GM21360 (cell line): Measurements from ENCODE around the gene SYNPR.
"Not testable (repeated sequence)": the region's sequence is repeated elsewhere in the genome, so short reads cannot be mapped to it uniquely, and the experiment has no call there.

Experiments used
- ATAC-seq: cut with Tn5 transposase; IDR thresholded peaks from one replicate; pipeline ENCODE4 v1.9.1; 2021; ENCODE audit warnings: mild to moderate bottlenecking, moderate library complexity; ENCODE audit not compliant: unreplicated experiment

The SYNPR gene

DNA sequence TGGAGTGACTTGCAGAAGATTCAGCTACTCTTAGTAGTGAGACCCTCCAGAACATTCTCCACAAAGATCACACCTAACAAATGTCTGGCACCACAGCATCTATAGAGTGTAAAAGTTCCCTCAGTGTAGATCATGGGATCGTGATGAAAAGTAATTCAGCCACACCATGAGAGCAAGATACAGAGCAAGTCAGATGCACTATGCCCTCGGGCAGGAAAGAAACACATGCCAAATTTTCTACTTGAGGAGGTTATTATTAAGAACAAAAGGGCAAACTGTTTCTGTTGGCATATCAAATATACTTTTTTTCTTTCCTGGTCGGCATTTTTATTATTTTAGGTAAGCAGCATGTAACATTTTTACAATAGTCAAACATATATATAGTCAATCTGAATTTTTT, 329.6 kb downstream of the SYNPR start:
- no peak for ATAC-seq

GRCh38 chr3:63609408-63609807, 331.3 kb downstream of the SYNPR start:
- no peak for ATAC-seq

DNA sequence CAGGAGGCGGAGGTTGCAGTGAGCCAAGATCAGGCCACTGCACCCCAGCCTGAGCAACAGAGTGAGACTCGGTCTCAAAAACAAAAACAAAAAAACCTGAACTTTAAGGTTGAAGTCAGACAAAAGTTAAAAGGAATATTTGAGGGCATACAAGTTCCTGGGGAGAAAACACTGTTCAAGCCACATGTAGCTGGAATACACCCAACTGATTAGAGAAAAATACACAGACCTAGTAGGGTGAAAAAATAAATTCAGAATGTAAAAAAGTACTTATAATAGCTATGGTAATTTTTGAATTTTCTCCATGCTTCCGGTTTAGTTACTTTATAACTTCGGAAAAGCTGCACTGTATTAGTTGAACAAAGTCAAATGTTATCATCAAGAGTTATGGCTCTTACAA, 331.7 kb downstream of the SYNPR start:
- ATAC-seq = no peak

- no peak for ATAC-seq
Observed at GRCh38 chr3:63611382-63611781, 333.3 kb downstream of the SYNPR start.

GRCh38 chr3:63613561-63613960, 335.5 kb downstream of the SYNPR start:
- no peak for ATAC-seq

DNA sequence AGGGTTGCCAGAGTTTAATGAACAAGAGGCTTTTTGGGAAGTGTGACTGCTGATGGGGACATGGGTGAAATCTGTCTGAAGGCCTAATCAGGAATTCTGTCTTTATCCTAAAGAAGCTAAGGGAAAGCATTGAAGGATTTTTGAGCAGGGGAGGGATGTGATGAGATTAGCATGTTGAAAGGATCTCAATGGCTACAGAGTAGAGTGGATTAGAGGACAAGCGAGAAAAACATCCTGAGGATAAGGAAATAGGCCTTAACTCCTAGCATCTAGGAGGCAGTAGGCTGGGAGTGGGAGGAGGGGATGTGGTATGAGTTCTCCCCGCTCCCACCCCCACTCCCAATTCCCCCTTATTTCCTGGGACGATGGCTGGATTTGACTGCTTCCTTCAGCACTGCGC, 339.3 kb downstream of the SYNPR start:
- ATAC-seq = no peak

DNA sequence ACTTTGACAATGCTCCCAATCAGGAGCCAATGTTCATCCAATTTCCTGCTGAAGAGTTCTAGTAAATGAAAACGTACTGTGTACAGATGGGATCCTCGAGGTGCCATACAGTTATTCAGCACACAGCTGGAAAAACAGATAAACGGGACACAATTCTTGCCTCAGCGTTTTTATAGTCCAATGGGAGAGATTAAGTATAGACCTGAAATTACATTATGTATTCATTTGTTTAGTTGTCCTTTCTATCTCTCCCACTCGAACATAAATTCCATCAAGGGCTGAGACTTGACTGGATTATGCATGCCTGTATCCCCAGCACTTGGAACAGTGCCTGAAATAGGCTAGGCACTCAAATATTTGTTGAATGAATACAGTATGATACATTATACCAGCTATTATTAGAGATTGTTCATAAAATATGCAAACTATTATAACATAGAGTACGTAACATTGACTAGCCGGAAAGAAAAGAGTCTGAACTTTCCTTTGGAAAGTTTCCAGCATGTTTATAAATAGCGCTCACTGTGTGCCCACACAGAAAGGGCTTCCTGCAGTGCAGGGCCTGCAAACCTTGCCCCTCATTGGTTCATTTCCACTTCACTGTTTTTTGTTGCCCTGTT, 346.9 kb downstream of the SYNPR start:
- no peak for ATAC-seq

DNA sequence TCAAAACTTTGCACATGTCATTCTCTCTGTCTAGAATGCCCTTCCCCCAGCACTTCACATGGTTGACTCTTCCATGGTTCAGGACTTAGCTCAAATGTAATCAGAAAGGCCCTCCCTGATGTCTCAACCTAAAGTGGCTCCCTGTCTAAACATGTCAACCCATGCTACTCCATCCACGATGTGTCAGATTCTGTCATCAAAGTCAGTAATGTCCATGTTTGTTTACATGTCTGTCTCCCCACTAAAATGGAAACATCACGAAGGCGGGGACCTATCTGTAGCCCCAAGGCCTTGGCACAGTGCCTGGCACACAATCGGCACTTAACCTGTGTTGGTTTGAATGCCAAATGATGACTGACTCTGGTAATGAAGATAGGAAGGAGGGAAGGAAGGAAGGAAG, 353.6 kb downstream of the SYNPR start:
- ATAC-seq = no peak

- ATAC-seq = no peak
Observed at GRCh38 chr3:63635186-63635585, 357.1 kb downstream of the SYNPR start.

DNA sequence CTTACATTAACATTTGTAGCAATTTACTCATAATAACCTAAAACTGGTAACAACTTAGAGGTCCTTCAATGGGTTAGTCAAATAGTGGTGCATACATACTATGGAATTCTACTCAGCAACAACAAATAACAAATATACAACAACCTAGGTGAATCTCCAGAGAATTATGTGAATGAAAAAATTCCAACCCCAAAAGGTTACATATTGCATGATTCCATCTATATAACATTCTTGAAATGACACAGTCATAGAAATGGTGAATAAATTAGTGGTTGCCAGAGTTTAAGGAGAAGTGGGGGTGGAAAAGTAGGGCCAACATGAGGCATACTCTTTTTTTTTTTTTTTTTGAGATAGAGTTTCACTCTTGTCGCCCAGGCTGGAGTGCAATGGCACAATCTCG, 361.7 kb downstream of the SYNPR start:
- ATAC-seq = no peak

DNA sequence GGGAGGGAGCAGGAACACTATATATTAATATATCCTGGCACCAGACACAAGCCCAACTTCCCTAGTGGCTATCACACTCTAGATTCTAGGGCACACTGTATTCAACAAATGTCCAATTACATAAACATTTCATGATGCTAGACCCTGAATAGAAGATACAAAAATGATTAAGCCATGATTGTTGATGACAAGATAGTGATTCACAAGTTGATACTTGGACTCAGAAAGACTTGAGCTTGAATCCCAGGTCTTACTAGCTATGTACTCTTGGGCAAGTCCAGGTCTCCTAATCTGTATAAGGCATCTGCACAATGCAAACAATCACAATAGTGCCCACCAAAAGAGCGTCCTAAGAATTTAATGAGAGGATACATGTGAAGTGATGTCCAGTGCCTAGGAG, 364.4 kb downstream of the SYNPR start:
- no peak for ATAC-seq

DNA sequence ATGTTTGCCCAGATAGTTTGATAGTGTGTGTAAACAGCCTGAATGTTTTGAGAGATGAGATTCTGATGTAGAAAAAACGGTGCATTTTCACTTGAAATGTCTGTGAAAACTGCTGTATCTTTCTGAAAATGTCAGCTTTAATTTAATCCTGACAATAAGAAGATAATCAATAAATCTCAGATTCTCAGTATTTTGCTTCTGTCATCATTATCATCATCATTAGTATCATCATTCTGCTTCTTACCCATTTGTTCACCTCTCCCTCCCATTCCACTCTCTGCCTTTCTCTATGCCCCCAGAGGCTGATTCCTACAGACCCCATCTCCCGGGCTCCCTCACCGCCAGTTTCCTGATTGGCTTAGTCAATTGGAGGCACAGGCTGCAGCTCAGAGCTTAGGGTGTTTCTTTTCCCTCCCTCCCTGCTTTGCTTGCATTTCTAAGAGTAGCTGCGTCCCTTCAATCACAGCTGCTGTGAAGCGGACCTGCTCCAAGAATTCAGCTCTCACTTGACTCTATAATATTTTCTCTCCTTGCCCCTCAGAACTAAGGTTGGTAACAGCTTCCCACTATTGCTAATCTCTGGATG, 366.2 kb downstream of the SYNPR start:
- no peak for ATAC-seq

- not testable (repeated sequence) for ATAC-seq
Observed at GRCh38 chr3:63644928-63645781, 367.0 kb downstream of the SYNPR start.

- no peak for ATAC-seq
Observed at GRCh38 chr3:63652066-63652725, 374.1 kb downstream of the SYNPR start, which contains the start of gene SNTN. Gene SNTN, plus strand, starts transcription at chr3:63652675. Its CDS starts 13 bp downstream, at chr3:63652688.

DNA sequence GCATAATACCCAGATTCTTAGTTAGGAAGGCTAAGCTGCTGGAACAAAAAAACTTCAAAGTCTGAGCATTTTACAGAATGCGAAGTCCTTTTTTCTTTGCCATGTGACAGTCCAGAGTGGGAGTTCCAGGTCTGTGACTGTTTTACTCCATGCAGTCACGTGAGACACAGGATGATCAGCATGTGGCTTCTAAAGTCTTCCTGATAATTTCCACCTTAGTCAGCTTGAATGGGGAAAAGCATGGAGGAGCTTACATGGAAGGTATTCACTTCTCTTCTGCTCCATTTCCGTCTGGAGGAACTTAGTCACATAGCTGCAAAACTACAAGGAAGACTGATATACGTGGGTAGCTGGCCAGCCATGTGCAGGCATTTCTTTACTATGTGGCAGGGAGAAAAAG, 376.1 kb downstream of the SYNPR start:
- no peak for ATAC-seq

DNA sequence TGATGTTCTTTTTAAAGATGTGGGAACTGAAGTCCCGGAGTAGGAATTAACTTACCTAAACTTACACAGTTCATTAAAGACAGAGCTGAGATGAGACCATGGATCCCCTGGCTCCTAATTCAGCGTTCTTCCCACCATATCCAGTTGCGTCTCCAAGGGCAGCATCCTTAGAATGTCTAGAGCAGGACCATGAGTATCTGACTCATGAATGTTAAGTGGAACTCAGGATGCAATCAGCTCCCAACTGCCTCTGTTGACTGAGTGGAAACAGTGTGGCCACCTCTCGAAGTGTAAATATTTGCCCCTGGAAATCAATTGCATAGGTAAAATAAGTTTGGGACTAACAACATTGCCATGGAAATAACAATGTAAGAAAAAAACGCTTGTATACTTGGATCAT, 376.8 kb downstream of the SYNPR start:
- ATAC-seq = no peak

DNA sequence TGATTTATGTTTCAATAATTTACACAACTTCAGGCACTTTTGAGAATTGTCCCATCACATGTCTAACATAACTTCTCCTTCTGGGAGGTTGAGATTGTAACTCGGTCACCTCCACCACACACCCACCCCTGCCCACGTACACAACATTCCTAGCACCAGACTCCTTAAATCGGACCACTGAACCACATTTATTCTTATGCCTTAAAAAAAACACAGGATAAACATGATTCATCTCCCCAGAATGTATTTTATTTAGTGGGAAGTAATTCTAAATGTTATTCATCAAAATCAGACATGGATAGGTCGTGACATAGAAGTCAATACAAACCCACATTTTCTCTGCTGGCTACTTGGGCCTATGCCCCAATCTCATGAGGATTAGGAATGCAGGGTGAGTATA, 377.4 kb downstream of the SYNPR start:
- ATAC-seq = no peak

DNA sequence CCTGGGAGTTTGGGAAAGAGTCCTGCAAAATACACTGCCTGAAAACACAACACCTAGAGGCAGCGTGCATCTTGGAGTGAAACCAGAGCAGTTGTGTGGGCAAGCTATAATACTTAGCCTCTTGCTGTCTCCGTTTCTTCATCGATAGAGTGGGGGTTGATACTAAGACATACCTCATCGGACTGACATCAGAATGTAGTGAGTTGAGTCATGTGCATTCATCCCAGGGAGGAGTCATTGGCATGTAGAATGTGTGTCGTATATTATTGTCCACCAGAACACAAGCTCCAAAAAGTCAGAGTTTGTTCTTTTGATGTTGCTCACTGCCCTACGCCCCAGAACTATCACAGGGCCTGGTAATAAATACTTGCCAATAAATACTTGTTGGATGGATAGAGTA, 378.7 kb downstream of the SYNPR start:
- no peak for ATAC-seq

DNA sequence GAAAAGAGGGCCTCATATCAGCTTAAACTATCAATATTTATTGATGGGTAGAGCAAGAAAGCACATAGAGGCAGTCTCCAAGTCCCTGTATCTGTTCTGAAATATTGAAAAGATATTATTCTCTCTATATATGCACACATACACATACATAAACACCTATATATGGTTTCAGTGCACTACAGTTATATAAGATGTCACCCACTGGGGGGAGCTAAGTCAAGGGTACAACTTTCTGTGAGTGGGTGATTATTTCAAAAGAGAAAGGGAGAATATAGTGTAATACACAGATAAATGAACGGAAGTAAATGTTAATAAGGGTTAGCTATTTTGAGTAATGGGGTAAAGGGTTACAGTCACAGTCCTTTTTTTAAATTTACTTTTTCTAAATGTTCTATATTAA, 383.1 kb downstream of the SYNPR start:
- no peak for ATAC-seq

DNA sequence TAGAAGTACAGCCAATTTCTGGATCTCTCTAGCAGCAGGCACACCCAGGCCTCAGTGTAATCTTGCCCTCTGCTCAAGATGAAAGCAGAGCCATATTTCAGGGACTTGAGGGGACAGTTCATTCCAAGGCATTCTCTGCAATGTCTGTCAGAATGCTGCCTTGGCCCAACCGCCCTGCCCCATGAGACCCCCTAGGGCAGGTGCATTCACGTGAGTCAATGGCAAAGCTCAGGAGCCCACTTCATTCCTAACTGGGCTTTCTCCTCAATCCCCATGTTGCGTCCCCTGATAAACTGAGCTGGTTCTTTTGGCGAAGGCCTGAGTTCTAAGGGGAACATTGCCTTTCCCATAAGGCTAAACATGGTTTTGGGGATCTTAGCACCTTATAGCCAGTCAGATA, 383.9 kb downstream of the SYNPR start:
- no peak for ATAC-seq

- no peak for ATAC-seq
Observed at GRCh38 chr3:63662500-63662899, 384.4 kb downstream of the SYNPR start.
